Gastrocnemius medialis (tissue), 4 donors: ENCODE results near the gene FLT1. TPM values are rescaled to one million over a fixed set of nuclear protein-coding genes. Genes with fewer than 3 reads are reported as not detected.

ENCODE experiments used
- ATAC-seq, 2 donors: fragments of 150-250 bp; one replicate each; pipeline ENCODE4 v1.9.1; 2016
- DNase-seq, 2 donors: peaks; one replicate each; pipeline ENCODE4 v3.0.0-alpha.2; 2019
- H3K27ac ChIP-seq, 4 donors: fragments of 200-600 bp; sonication (generic); 1 replicate in 1 of 4; 2 replicates in 3 of 4; pipeline ENCODE4 v1.5.1; 2016 to 2018; ENCODE audit warnings: mild to moderate bottlenecking in 2 of 4, moderate library complexity in 1 of 4
- H3K27me3 ChIP-seq, 3 donors: fragments of 200-600 bp; sonication (generic) in 2 of 3; 1 replicate in 1 of 3; 2 replicates in 2 of 3; pipeline versions ENCODE4 v1.5.1 to v1.6.0; 2016 to 2019; ENCODE audit warnings: mild to moderate bottlenecking in 1 of 3, moderate library complexity in 1 of 3
- H3K36me3 ChIP-seq, 2 donors: fragments of 200-600 bp; sonication (generic) in 1 of 2; one replicate each; pipeline ENCODE4 v1.5.1; 2017 to 2018
- H3K4me1 ChIP-seq, 2 donors: fragments of 200-600 bp; sonication (generic) in 1 of 2; one replicate each; pipeline ENCODE4 v1.5.1; 2016 to 2017; ENCODE audit warnings: mild to moderate bottlenecking in 2 of 2
- H3K4me3 ChIP-seq, 4 donors: fragments of 200-600 bp; sonication (generic) in 3 of 4; 1 replicate in 1 of 4; 2 replicates in 3 of 4; pipeline ENCODE4 v1.5.1; 2016 to 2019; ENCODE audit warnings: mild to moderate bottlenecking in 2 of 4
- H3K9me3 ChIP-seq, 3 donors: fragments of 200-600 bp; sonication (generic) in 2 of 3; 1 replicate in 1 of 3; 2 replicates in 2 of 3; pipeline ENCODE4 v1.5.1; 2016 to 2019
- CTCF ChIP-seq, 5 experiments: fragments of 450-650 bp in 3 of 5; fragments of 200-600 bp in 2 of 5; sonication (generic) in 2 of 5; IDR thresholded peaks in 4 of 5; conservative IDR thresholded peaks in 1 of 5; 1 replicate in 4 of 5; 2 replicates in 1 of 5; pipeline ENCODE4 v1.5.1; 2016 to 2019; ENCODE audit warnings: antibody characterized with exemption in 5 of 5, mild to moderate bottlenecking in 3 of 5, moderate library complexity in 3 of 5
- POLR2A ChIP-seq, 2 donors: fragments of 450-650 bp; IDR thresholded peaks; one replicate each; pipeline ENCODE4 v1.6.1; 2017; ENCODE audit warnings: antibody characterized with exemption in 2 of 2, mild to moderate bottlenecking in 2 of 2, moderate library complexity in 2 of 2
- in situ Hi-C, 4 donors: fragments of 200-750 bp; cut with MboI; loops; one replicate each; pipeline versions ENCODE4 v1.15.0 to v1.8.0; 2017; ENCODE audit warnings: low sequenced_read_pairs in 4 of 4
- intact Hi-C: fragments of 100-400 bp; cut with DNase I; formaldehyde crosslinking; loops from one replicate; pipeline ENCODE4 v1.15.1; 2023; ENCODE audit warnings: low total_unique reads
- total RNA-seq, 4 donors: library from RNA; depleted of rRNA; stranded (reverse); fragments of >200 nt; gene quantifications; one replicate each; pipeline versions ENCODE4 v1.1.0 to v1.2.3, GENCODE V29; 2016

FLT1 gene
- total RNA-seq, 4 donors from 2014 or later = 20.7 to 42.9 (median 29.5) TPM

GRCh38 chr13:28339419-28339818, 155.5 kb downstream of the FLT1 start:
- in situ Hi-C loops = loop anchor here in 1 of 4 donors (25.0 kb wide), 1 partner anchor 448 kb away; no protein-coding TSS in a partner anchor
- no peak overlapping the region for H3K4me3 ChIP-seq
- H3K27ac ChIP-seq = peak overlapping the region in 3 of 4 donors; percentile 38 to 54 (median 50)
- H3K9me3 ChIP-seq = no peaks in the 10 kb centered on the region
- no peak for DNase-seq
- no peaks in the 10 kb centered on the region for H3K36me3 ChIP-seq
- no peak for ATAC-seq
- no peaks in the 10 kb centered on the region for H3K27me3 ChIP-seq
- TF ChIP-seq POLR2A (IDR thresholded peaks at IDR 0.05) (no peak), CTCF (IDR thresholded peaks at IDR 0.05 in 4 of 5, conservative IDR thresholded peaks at IDR 0.05 in 1 of 5) (no peak)
- peaks cover 11 to 13% of the 10 kb centered on the region in 2 donors for H3K4me1 ChIP-seq
- intact Hi-C loops = no loop called here

- no peak for TF ChIP-seq POLR2A (IDR thresholded peaks at IDR 0.05)
- no peak for TF ChIP-seq CTCF (IDR thresholded peaks at IDR 0.05 in 4 of 5, conservative IDR thresholded peaks at IDR 0.05 in 1 of 5)
- in situ Hi-C loops = loop anchor here in 1 of 4 donors (25.0 kb wide), 1 partner anchor 449 kb away; no protein-coding TSS in a partner anchor
- Histone ChIP-seq H3K9me3 (no peaks in the 10 kb centered on the region), H3K36me3 (no peaks in the 10 kb centered on the region), H3K4me1 (peaks cover 11 to 13% of the 10 kb centered on the region in 2 donors), H3K4me3 (no peak overlapping the region), H3K27ac (peak overlapping the region in 3 of 4 donors; percentile 45 to 54 (median 50)), H3K27me3 (no peaks in the 10 kb centered on the region)
- DNase-seq (no peak), ATAC-seq (no peak)
- intact Hi-C loops = no loop called here
Measured at GRCh38 chr13:28338742-28339141, 156.2 kb downstream of the FLT1 start.

GRCh38 chr13:28338006-28338574, 156.8 kb downstream of the FLT1 start:
- H3K4me1 ChIP-seq = peaks cover 11 to 13% of the 10 kb centered on the region in 2 donors
- peak in 1 of 2 donors; percentile 41 for ATAC-seq
- H3K4me3 ChIP-seq = no peak overlapping the region
- TF ChIP-seq CTCF (IDR thresholded peaks at IDR 0.05 in 4 of 5, conservative IDR thresholded peaks at IDR 0.05 in 1 of 5) = no peak
- TF ChIP-seq POLR2A (IDR thresholded peaks at IDR 0.05) = no peak
- in situ Hi-C loops (loop anchor here in 1 of 4 donors (25.0 kb wide), 1 partner anchor 449 kb away; no protein-coding TSS in a partner anchor), intact Hi-C loops (no loop called here)
- no peak for DNase-seq
- no peaks in the 10 kb centered on the region for H3K9me3 ChIP-seq
- H3K27ac ChIP-seq = peak overlapping the region; percentile 37 to 65 (median 52)
- no peaks in the 10 kb centered on the region for H3K36me3 ChIP-seq
- H3K27me3 ChIP-seq = no peaks in the 10 kb centered on the region

GRCh38 chr13:28337166-28338005, 157.5 kb downstream of the FLT1 start:
- DNase-seq (no peak), ATAC-seq (peak in 1 of 2 donors; percentile 49)
- Histone ChIP-seq H3K4me3 (no peak overlapping the region), H3K4me1 (peaks cover 11 to 13% of the 10 kb centered on the region in 2 donors), H3K9me3 (no peaks in the 10 kb centered on the region), H3K27ac (peak overlapping the region; percentile 37 to 65 (median 52)), H3K27me3 (no peaks in the 10 kb centered on the region), H3K36me3 (no peaks in the 10 kb centered on the region)
- intact Hi-C loops = no loop called here
- no peak for TF ChIP-seq CTCF (IDR thresholded peaks at IDR 0.05 in 4 of 5, conservative IDR thresholded peaks at IDR 0.05 in 1 of 5)
- TF ChIP-seq POLR2A (IDR thresholded peaks at IDR 0.05) = no peak
- in situ Hi-C loops = loop anchor here in 1 of 4 donors (25.0 kb wide), 1 partner anchor 450 kb away; no protein-coding TSS in a partner anchor
